Fibroblast of lung (primary cell): ENCODE measurements around the gene EDA.

Experiments
- EZH2 ChIP-seq: IDR thresholded peaks from 2 replicates; pipeline ENCODE4 v1.5.1; 2012; ENCODE audit warnings: low read length, control low read depth, mild to moderate bottlenecking; ENCODE audit errors: missing control alignments
- TF ChIP-seq, protein P1 (sequence below), 2 donors: IDR thresholded peaks in 1 of 2; conservative IDR thresholded peaks in 1 of 2; 1 replicate in 1 of 2; 2 replicates in 1 of 2; pipeline ENCODE4 v1.5.1; 2011 to 2012; ENCODE audit warnings: low read length in 2 of 2, control low read depth in 1 of 2, inconsistent platforms in 1 of 2, low read depth in 1 of 2, mild to moderate bottlenecking in 1 of 2

DNA sequence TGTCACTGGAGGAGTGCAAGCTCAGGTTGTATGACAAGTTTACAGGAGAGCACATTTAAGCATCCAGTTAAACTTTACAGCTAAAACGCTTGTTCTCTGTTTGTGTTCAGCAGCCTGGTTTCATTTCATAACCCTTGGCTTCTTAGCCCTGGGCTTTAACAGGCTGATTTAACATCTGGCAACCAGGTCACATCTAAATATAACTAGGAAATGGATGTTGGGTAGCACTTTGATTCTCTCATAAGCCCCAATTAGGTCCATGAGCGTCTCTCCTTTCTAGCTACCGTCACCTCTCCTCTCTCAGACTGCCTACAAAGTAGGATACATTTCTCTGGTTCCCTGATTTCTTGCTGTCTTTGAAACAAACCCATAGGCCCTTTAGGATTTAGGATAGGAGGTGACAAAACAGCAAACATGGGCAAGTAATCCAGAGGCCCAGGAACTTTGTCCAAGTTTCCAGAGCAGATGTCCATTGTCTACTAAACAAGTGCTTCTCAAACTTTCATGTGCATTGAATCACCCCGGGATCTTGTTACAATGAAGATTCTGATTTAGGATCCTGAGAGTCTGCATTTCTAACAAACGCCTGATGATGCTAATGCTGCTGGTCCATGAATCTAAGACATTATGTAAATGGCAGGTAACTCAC lies 468.8 kb downstream of the EDA start:
- TF ChIP-seq, protein P1, sequence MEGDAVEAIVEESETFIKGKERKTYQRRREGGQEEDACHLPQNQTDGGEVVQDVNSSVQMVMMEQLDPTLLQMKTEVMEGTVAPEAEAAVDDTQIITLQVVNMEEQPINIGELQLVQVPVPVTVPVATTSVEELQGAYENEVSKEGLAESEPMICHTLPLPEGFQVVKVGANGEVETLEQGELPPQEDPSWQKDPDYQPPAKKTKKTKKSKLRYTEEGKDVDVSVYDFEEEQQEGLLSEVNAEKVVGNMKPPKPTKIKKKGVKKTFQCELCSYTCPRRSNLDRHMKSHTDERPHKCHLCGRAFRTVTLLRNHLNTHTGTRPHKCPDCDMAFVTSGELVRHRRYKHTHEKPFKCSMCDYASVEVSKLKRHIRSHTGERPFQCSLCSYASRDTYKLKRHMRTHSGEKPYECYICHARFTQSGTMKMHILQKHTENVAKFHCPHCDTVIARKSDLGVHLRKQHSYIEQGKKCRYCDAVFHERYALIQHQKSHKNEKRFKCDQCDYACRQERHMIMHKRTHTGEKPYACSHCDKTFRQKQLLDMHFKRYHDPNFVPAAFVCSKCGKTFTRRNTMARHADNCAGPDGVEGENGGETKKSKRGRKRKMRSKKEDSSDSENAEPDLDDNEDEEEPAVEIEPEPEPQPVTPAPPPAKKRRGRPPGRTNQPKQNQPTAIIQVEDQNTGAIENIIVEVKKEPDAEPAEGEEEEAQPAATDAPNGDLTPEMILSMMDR (conservative IDR thresholded peaks at IDR 0.05 in 1 of 2, IDR thresholded peaks at IDR 0.05 in 1 of 2; ENCODE audit: low read depth in 1 of 2, low read length in 2 of 2): no peak
- no peak for TF ChIP-seq EZH2
